NT2/D1 (cell line): ENCODE data around the gene IGSF10.

Source experiments
- SUZ12 ChIP-seq: IDR thresholded peaks from 2 replicates; pipeline ENCODE4 v1.6.1; 2011; ENCODE audit not compliant: insufficient read length, insufficient read depth; ENCODE audit errors: extremely low read depth
- YY1 ChIP-seq: IDR thresholded peaks from 2 replicates; pipeline ENCODE4 v1.6.1; 2011; ENCODE audit not compliant: insufficient read length, insufficient read depth
- ZNF274 ChIP-seq: IDR thresholded peaks from 2 replicates; pipeline ENCODE4 v1.6.1; 2011; ENCODE audit warnings: mild to moderate bottlenecking, low read depth, low read length

DNA sequence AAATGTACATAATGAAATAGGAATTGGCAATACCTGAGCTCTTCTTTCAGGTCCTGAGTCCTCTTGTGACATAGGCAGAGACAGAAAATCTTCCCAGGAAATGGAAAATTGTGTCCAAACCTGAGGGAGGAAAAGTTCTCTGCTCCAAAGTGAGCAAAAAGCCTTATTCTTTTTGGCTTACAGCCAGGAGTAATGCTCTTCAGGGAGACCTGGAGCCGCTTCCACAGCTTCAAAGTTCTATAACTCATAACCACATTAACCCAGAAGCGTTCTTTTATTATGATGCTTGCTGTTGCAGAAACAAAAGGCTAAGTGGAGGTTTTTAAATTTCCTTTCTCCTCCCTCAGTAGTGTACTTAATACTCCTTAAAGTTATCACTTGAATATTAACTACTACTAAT, 633 bp downstream of the IGSF10 start:
- no peak for TF ChIP-seq ZNF274
- TF ChIP-seq YY1: no peak
- no peak for TF ChIP-seq SUZ12
